Ishikawa (cell line): Measurements from ENCODE around the gene GRID2IP.

ENCODE experiments used
- CEBPB ChIP-seq: IDR thresholded peaks from 2 replicates; pipeline ENCODE4 v1.6.1; 2012
- CREB1 ChIP-seq: IDR thresholded peaks from 2 replicates; pipeline ENCODE4 v1.6.1; 2012; ENCODE audit warnings: low read depth
- EGR1 ChIP-seq: IDR thresholded peaks from 2 replicates; pipeline ENCODE4 v1.6.1; 2012
- EP300 ChIP-seq: IDR thresholded peaks from 2 replicates; pipeline ENCODE4 v1.6.1; 2012; ENCODE audit warnings: borderline replicate concordance
- FOXM1 ChIP-seq: IDR thresholded peaks from 2 replicates; pipeline ENCODE4 v1.6.1; 2012; ENCODE audit warnings: low read depth, borderline replicate concordance
- MAX ChIP-seq: IDR thresholded peaks from 2 replicates; pipeline ENCODE4 v1.6.1; 2012
- NFIC ChIP-seq: IDR thresholded peaks from 2 replicates; pipeline ENCODE4 v1.6.1; 2012
- RAD21 ChIP-seq: IDR thresholded peaks from 2 replicates; pipeline ENCODE4 v1.6.1; 2012; ENCODE audit warnings: low read depth
- TAF1 ChIP-seq: IDR thresholded peaks from 2 replicates; pipeline ENCODE4 v1.6.1; 2012; ENCODE audit warnings: low read depth, mild to moderate bottlenecking
- TEAD4 ChIP-seq: IDR thresholded peaks from 2 replicates; pipeline ENCODE4 v1.6.1; 2012
- YY1 ChIP-seq: IDR thresholded peaks from 2 replicates; pipeline ENCODE4 v1.6.1; 2012; ENCODE audit warnings: low read depth
- ZBTB7A ChIP-seq: IDR thresholded peaks from 2 replicates; pipeline ENCODE4 v1.6.1; 2012; ENCODE audit warnings: low read depth
- TF ChIP-seq, protein P1 (sequence below): IDR thresholded peaks from 2 replicates; pipeline ENCODE4 v1.6.1; 2012
- TF ChIP-seq, protein P2 (sequence below): IDR thresholded peaks from 2 replicates; pipeline ENCODE4 v1.6.1; 2012; ENCODE audit warnings: low read depth, mild to moderate bottlenecking

- TF ChIP-seq TEAD4: no peak
- no peak for TF ChIP-seq NFIC
- no peak for TF ChIP-seq MAX
- no peak for TF ChIP-seq TAF1
- no peak for TF ChIP-seq YY1
- no peak for TF ChIP-seq FOXM1
- TF ChIP-seq, protein P1, sequence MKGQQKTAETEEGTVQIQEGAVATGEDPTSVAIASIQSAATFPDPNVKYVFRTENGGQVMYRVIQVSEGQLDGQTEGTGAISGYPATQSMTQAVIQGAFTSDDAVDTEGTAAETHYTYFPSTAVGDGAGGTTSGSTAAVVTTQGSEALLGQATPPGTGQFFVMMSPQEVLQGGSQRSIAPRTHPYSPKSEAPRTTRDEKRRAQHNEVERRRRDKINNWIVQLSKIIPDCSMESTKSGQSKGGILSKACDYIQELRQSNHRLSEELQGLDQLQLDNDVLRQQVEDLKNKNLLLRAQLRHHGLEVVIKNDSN: no peak
- TF ChIP-seq, protein P2, sequence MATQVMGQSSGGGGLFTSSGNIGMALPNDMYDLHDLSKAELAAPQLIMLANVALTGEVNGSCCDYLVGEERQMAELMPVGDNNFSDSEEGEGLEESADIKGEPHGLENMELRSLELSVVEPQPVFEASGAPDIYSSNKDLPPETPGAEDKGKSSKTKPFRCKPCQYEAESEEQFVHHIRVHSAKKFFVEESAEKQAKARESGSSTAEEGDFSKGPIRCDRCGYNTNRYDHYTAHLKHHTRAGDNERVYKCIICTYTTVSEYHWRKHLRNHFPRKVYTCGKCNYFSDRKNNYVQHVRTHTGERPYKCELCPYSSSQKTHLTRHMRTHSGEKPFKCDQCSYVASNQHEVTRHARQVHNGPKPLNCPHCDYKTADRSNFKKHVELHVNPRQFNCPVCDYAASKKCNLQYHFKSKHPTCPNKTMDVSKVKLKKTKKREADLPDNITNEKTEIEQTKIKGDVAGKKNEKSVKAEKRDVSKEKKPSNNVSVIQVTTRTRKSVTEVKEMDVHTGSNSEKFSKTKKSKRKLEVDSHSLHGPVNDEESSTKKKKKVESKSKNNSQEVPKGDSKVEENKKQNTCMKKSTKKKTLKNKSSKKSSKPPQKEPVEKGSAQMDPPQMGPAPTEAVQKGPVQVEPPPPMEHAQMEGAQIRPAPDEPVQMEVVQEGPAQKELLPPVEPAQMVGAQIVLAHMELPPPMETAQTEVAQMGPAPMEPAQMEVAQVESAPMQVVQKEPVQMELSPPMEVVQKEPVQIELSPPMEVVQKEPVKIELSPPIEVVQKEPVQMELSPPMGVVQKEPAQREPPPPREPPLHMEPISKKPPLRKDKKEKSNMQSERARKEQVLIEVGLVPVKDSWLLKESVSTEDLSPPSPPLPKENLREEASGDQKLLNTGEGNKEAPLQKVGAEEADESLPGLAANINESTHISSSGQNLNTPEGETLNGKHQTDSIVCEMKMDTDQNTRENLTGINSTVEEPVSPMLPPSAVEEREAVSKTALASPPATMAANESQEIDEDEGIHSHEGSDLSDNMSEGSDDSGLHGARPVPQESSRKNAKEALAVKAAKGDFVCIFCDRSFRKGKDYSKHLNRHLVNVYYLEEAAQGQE: no peak
- TF ChIP-seq EP300: no peak
- TF ChIP-seq CEBPB: no peak
- TF ChIP-seq RAD21: no peak
- no peak for TF ChIP-seq CREB1
- TF ChIP-seq ZBTB7A: no peak
- TF ChIP-seq EGR1: no peak
These were observed 48.8 kb upstream of the GRID2IP start for GRCh38 chr7:6600093-6600492.
